T-helper 2 cell (primary cell): ENCODE results near the gene HS6ST1.

Experiments used
- DNase-seq, 5 experiments: peaks; one replicate each; pipeline versions ENCODE4 v3.0.0 to v3.0.0-alpha.2; 2012 to 2022

Gene HS6ST1

DNA sequence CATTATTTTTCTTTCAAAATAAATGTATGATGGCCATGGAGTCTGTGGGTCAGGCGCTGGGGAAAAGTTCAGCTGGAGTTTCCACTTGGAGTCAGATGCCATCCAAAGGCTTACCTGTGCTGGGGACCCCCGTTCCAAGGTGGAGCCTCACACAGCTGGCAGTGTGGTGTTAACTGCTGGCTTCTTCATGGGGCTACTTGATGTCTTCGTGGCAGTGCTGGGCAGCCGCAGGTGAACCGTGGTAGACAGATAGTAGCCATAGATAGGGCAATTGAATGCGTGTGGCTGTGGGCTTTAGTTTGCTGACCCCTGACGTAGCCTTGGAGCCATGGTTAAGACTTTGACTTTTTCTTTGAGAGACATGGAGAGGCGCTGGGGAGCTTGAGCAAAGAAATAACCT lies 83.1 kb downstream of the HS6ST1 start:
- DNase-seq, result no peak

DNA sequence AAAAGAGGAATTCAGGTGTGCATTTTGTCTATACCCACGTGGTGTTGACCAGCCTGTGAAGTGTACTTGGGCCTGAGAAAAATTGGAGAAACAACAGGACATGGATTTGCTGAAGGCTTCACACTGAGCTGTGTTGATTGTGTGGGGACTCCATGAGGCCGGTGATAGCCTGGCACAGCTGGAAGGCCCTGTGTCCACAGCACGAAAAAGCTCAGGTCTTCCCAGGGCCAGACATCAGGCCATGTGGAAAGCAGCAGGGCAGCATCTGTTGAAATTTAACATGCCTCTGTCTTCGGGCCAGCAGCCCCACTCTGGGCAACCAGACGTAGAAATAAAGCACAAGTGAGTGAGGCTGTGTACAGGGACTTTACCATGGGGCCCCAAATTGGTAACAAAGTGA lies 84.1 kb downstream of the HS6ST1 start:
- DNase-seq, result no peak

DNA sequence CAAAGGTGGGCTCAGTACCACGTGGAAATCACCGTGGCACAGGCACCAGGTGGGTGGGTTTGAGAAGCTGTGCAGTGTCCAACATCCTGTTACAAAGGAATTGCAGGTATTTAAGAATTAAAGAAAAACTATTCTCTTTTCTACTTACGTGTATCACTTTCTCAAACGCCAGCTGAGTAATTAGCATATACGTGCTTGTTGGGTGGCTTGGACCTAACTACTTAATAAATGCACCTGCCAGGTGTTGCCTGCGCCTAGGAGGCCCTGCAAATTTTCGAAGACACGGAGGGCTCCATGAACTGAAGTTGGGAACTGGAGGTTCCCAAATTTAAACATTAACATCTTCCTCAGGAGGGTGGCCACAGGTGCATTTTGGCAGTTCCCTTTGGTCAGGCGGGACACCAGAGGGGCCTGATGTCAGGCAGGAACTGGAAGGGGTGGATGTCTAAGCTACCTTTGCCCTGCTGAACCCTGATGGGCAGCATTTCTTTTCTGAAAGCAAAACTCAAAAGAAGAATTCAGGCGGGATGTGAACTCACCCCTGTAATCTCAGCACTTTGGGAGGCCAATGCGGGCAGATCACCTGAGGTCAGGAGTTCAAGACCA lies 84.8 kb downstream of the HS6ST1 start:
- DNase-seq, result no peak

DNA sequence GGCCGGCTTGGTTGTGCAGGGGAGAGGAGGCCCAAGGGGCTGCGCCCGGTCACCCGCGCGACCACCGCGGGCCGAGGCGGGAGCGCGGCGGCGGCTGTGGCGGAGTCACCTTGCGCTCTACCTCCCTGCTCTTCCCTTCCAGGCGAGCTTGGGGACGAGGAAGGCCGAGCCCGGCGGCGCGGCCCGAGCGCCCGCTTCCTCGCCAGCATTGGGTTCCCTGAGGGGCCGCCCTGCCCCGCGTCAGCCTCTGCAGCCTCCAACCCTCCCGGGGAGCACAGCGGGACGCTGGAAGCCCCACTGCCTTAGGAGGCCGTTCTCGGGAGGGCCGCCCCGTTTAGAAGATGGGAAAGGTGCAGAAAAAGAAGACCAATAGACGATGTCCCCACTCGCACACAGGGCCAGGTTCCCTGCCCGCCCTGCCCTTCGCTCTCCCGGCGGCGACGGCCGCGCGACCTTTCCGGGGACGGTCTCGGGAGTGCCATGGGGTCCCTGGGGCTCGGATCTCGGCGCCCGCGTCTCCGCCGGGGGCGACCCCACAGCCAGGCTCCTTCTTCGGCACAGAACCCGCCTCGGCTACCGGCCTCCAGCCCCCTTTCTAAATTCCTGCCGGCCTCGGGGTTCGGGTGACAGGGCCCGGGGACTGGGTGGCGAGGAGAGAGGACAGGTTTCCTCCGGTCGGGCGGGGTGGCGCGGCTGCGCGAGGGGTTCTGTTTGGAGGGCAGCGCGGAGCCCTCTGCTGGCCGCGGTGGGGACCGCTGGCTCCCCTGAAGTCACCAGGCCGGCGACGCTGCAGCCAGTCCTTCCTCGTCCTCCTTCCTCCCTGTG lies 85.5 kb downstream of the HS6ST1 start:
- peak; percentile 52 to 84 (median 68) for DNase-seq

DNA sequence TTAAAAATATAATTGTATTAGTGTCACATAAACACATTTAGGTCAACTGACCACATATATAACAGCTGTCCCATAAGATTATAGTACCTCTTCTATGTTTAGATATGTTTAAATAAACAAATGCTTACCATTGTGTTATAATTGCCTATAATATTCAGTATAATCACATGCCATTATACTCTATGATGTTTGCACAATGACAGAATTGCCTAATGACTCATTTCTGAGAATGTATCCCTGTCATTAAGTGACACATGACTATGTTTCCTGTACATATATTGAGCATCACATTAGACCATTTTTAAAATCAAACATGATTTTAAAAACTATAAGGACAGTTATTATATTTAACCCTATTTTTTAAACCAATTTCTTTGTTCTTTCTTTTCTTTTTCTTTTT lies 89.8 kb downstream of the HS6ST1 start:
- peak in 1 of 5 experiments; percentile 4 for DNase-seq

DNA sequence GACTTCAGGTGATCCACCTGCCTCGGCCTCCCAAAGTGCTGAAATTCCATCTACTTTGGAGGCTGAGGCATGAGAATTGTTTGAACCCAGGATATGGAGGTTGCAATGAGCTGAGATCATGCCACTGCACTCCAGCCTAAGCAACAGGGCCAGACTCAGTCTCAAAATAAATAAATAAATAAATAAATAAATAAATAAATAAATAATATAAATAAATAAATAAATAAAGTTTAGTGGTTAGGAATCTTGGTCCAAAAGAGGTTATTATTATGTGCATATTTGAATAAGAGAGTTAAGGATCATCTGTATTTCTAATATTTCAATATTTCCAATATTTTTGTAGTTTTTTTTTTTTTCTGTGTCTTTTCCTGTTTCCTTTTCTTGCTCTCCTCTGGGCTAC lies 90.8 kb downstream of the HS6ST1 start:
- DNase-seq, result no peak

DNA sequence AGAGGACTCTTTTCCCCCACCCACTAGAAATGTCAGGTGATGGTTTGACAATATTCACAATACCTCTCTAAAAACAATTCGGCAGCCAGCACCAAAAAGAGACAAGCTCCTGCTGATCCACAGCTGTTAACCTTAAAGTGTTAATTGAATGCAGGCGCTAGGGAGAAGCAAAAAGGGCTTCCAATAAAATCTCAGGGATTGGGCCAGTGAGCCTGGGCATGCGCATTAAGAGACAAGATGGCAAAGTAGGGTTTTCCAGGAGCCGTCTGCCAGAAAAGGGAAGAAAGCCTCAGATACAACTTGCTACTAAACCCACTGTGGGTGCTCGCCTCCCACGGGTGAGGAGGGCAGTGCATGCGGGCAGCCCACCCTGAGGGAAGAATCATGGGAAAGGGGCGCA lies 98.8 kb downstream of the HS6ST1 start:
- DNase-seq, result no peak

DNA sequence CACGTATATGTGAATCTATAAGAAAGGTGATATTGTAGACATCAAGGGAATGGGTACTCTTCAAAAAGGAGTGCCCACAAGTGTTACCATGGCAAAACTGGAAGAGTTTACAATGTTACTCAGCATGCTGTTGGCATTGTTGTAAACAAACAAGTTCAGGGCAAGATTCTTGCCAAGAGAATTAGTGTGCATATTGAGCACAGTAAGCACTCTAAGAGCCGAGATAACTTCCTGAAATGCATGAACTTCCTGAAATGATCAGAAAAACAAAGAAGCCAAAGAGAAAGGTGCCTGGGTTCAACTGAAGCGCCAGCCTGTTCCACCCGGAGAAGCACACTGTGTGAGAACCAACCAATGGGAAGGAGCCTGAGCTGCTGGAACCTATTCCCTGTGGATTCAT lies 101.0 kb downstream of the HS6ST1 start:
- no peak for DNase-seq

DNA sequence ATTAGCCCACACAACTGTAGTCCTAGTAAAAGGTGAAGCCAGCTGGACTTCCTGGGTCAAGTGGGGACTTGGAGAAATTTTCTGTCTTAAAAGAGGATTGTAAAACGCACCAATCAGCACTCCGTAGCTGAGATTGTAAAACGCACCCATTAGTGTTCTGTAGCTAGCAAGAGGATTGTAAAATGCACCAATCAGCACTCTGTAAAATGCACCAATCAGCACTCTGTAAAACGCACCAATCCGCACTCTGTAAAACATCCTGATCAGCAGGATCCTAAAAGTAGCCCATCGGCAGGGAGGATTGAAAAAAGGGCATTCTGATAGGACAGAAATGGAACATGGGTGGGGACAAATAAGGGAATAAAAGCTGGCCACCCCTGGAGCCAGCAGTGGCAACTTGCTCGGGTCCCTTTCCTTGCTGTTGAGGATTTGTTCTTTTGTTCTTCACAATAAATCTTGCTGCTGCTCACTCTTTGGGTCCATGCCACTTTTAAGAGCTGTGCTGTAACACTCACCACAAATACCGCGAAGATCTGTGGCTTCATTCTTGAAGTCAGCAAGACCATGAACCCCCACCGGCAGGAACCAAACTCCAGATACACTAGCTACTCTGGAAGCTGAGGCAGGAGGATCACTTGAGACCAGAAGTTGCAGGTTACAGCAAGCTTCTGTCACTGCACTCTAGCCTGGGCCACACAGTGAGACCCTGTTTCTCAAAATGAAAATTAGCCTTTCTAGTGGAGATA lies 102.6 kb downstream of the HS6ST1 start:
- peak in 1 of 5 experiments; percentile 34 for DNase-seq
